AG04449 (cell line): Measurements from ENCODE around the gene CHAT.

ENCODE experiments used
- CTCF ChIA-PET: fragments of 350-600 bp; formaldehyde crosslinking; extraction: SDS; loops from one replicate; lab custom pipeline; 2021; ENCODE audit warnings: antibody characterized with exemption; lab: Yijun Ruan, JAX
- POLR2A ChIA-PET: fragments of 400-600, 350-600 bp; formaldehyde crosslinking; extraction: SDS; loops from one replicate; lab custom pipeline; 2020; ENCODE audit warnings: antibody characterized with exemption, inconsistent platforms; lab: Yijun Ruan, JAX
- DNase-seq: peaks from one replicate; pipeline ENCODE4 v3.0.0-alpha.2; 2010; ENCODE audit warnings: low read depth, low spot score
- H3K4me3 ChIP-seq: 2 replicates; pipeline ENCODE4 v1.5.1; 2011; ENCODE audit warnings: low read depth, mild to moderate bottlenecking, control low read depth, low read length
- TF ChIP-seq, protein P1 (sequence below): IDR thresholded peaks from one replicate; pipeline ENCODE4 v1.5.1; 2011; ENCODE audit warnings: mild to moderate bottlenecking, moderate library complexity, low read length, control low read depth, inconsistent platforms; ENCODE audit not compliant: insufficient read depth; ENCODE audit errors: missing control alignments

The CHAT gene

GRCh38 chr10:49688261-49688846, 74.5 kb downstream of the CHAT start:
- ChIA-PET POLR2A (no interaction called here), CTCF (no interaction called here)
- TF ChIP-seq, protein P1, sequence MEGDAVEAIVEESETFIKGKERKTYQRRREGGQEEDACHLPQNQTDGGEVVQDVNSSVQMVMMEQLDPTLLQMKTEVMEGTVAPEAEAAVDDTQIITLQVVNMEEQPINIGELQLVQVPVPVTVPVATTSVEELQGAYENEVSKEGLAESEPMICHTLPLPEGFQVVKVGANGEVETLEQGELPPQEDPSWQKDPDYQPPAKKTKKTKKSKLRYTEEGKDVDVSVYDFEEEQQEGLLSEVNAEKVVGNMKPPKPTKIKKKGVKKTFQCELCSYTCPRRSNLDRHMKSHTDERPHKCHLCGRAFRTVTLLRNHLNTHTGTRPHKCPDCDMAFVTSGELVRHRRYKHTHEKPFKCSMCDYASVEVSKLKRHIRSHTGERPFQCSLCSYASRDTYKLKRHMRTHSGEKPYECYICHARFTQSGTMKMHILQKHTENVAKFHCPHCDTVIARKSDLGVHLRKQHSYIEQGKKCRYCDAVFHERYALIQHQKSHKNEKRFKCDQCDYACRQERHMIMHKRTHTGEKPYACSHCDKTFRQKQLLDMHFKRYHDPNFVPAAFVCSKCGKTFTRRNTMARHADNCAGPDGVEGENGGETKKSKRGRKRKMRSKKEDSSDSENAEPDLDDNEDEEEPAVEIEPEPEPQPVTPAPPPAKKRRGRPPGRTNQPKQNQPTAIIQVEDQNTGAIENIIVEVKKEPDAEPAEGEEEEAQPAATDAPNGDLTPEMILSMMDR: no peak
- DNase-seq: no peak
- H3K4me3 ChIP-seq: no peak overlapping the region

GRCh38 chr10:49688920-49689319, 75.1 kb downstream of the CHAT start:
- POLR2A ChIA-PET: no interaction called here
- no peak overlapping the region for H3K4me3 ChIP-seq
- CTCF ChIA-PET: no interaction called here
- TF ChIP-seq, protein P1: no peak
- DNase-seq: no peak

- no peak overlapping the region for H3K4me3 ChIP-seq
- DNase-seq: no peak
- POLR2A ChIA-PET: no interaction called here
- TF ChIP-seq, protein P1: no peak
- CTCF ChIA-PET: no interaction called here
Measured at GRCh38 chr10:49689882-49690510, 76.2 kb downstream of the CHAT start.

DNA sequence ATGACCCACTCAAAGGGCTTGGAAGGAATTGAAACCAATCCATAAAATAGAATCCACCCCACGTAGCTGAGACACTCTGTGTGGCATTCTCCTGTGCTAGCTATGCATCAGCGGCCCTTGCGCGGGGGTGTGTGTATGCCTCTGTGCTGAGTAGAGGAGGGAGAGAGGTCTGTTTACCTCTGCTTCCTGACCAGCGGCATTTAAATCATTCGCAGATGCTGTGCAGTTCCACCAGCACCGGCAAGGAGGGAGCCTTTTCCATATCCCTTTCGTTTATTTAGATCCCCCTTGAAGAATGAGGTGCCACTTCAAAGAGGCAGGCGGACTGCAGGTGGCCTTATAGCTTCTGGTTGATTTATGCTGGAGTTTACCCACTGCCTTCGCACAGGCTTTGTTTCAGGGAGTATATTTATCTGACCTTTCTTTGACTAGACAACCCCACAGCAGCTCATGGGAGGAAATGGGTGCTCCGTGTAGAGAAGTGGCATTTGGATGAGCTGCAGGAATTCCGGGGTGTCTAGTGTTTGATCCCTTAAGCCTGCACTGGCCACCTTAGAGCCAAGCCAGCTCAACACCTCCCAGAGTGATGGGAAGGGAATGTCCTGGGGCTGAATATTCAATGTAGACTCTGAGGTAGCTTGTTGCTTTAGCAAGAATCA, 77.0 kb downstream of the CHAT start:
- DNase-seq: no peak
- H3K4me3 ChIP-seq: no peak overlapping the region
- TF ChIP-seq, protein P1: no peak
- POLR2A ChIA-PET: no interaction called here
- CTCF ChIA-PET: no interaction called here

- DNase-seq: no peak
- TF ChIP-seq, protein P1: no peak
- ChIA-PET CTCF (interaction anchor here (0.8 to 1.0 kb wide), 2 partner anchors 8 to 9 kb away, joined by 3 to 4 read pairs; no protein-coding TSS in a partner anchor), POLR2A (no interaction called here)
- no peak overlapping the region for H3K4me3 ChIP-seq
Measured at GRCh38 chr10:49691588-49691987, 77.8 kb downstream of the CHAT start.

- ChIA-PET CTCF (no interaction called here), POLR2A (no interaction called here)
- no peak overlapping the region for H3K4me3 ChIP-seq
- TF ChIP-seq, protein P1: no peak
- no peak for DNase-seq
Measured at GRCh38 chr10:49694466-49694865, 80.6 kb downstream of the CHAT start.
